Fibroblast of the aortic adventitia (primary cell): ENCODE results near the gene UPK3A. TPM values are rescaled to one million over a fixed set of nuclear protein-coding genes. Genes with fewer than 3 reads are reported as not detected.

Source experiments
- DNase-seq: peaks from one replicate; pipeline ENCODE4 v3.0.0-alpha.2; 2010; ENCODE audit warnings: low read depth
- H3K4me3 ChIP-seq: 2 replicates; pipeline ENCODE4 v1.5.1; 2011; ENCODE audit warnings: low read depth, mild to moderate bottlenecking, control low read depth, low read length, moderate library complexity
- CTCF ChIP-seq: IDR thresholded peaks from 2 replicates; pipeline ENCODE4 v1.5.1; 2011; ENCODE audit warnings: mild to moderate bottlenecking, low read length, control low read depth, inconsistent platforms; ENCODE audit not compliant: insufficient read depth
- total RNA-seq: library from RNA; depleted of rRNA; stranded (reverse); fragments of >200 nt; gene quantifications from 2 replicates; pipeline ENCODE4 v1.2.3, GENCODE V29; 2012; ENCODE audit warnings: low replicate concordance

The UPK3A gene
- total RNA-seq, 1 donor: not detected

- peak; percentile 85 for DNase-seq
- peak; percentile 55 for TF ChIP-seq CTCF
- H3K4me3 ChIP-seq: peak overlapping the region; percentile 47
These were observed 32.9 kb downstream of the UPK3A start for GRCh38 chr22:45317551-45318167.

- H3K4me3 ChIP-seq: peak overlapping the region; percentile 47
- no peak for TF ChIP-seq CTCF
- peak; percentile 98 for DNase-seq
These were observed 33.4 kb downstream of the UPK3A start for GRCh38 chr22:45318168-45318557.

GRCh38 chr22:45318558-45319323 is 34.0 kb downstream of the UPK3A start:
- TF ChIP-seq CTCF: no peak
- DNase-seq: peak; percentile 65
- H3K4me3 ChIP-seq: peak overlapping the region; percentile 44

GRCh38 chr22:45319324-45319685 is 34.6 kb downstream of the UPK3A start:
- TF ChIP-seq CTCF: no peak
- DNase-seq: peak; percentile 86
- peak overlapping the region; percentile 29 for H3K4me3 ChIP-seq

GRCh38 chr22:45320357-45320976 is 35.7 kb downstream of the UPK3A start:
- DNase-seq: peak; percentile 91
- no peak overlapping the region for H3K4me3 ChIP-seq
- no peak for TF ChIP-seq CTCF

GRCh38 chr22:45321827-45322226 is 37.1 kb downstream of the UPK3A start:
- no peak for DNase-seq
- TF ChIP-seq CTCF: no peak

More at GRCh38 chr22:45321827-45322226, 37.1 kb downstream of the UPK3A start:
- H3K4me3 ChIP-seq: no peak overlapping the region
